ENCODE data around the gene CAPZA2. TPM values are rescaled to one million over a fixed set of nuclear protein-coding genes. Genes with fewer than 3 reads are reported as not detected.

The CAPZA2 gene
- total RNA-seq, 1 experiment from 2014 or later = 153 TPM

DNA sequence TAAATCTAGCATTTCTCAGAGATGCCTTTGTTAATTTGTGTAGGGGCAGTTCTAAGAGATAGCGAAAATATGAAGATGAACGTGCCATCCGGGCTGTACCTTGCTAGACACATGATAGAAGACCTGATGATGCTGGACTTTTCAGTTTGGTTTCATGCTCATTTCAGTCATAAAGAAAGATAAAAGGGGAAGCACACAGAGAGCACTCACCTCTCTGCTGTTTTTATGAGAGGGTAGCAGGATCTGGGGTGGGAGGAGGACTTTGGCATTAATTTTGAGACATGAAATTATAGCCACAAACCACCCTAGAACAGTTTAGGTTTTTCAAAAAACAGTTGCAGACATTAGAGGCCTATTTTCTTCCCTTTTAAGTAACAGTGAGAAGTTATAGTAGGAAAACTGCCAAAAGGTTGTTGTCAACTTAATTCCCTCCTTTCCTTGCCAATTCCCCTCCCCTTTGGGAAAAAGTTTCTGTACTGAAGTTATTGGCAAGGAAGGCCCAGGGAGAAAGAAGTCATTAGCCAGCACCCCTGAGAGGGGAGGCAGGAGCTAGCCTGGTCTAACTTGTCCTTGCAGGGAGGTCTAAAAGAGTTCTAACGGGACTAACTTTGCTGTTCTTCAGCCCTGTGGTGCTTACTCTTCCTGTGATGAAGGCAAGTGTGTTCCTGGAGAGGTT is 93.6 kb downstream of the CAPZA2 start:
- DNase-seq (ENCODE audit: low spot score) (no peak), ATAC-seq (no peak)
- H3K27me3 Mint-ChIP-seq (ENCODE audit: low read depth) = no peaks in the 10 kb centered on the region; the same call in 1 of the 2 replicates
- 0 out of 2 replicates have a peak, but pooled peaks cover 2% of the 10 kb centered on the region for H3K36me3 Mint-ChIP-seq
- no peaks in the 10 kb centered on the region for H3K9me3 Mint-ChIP-seq
- H3K4me3 Mint-ChIP-seq = peak overlapping the region; percentile 10; the same call in 1 of the 2 replicates
- TF ChIP-seq, protein P1, sequence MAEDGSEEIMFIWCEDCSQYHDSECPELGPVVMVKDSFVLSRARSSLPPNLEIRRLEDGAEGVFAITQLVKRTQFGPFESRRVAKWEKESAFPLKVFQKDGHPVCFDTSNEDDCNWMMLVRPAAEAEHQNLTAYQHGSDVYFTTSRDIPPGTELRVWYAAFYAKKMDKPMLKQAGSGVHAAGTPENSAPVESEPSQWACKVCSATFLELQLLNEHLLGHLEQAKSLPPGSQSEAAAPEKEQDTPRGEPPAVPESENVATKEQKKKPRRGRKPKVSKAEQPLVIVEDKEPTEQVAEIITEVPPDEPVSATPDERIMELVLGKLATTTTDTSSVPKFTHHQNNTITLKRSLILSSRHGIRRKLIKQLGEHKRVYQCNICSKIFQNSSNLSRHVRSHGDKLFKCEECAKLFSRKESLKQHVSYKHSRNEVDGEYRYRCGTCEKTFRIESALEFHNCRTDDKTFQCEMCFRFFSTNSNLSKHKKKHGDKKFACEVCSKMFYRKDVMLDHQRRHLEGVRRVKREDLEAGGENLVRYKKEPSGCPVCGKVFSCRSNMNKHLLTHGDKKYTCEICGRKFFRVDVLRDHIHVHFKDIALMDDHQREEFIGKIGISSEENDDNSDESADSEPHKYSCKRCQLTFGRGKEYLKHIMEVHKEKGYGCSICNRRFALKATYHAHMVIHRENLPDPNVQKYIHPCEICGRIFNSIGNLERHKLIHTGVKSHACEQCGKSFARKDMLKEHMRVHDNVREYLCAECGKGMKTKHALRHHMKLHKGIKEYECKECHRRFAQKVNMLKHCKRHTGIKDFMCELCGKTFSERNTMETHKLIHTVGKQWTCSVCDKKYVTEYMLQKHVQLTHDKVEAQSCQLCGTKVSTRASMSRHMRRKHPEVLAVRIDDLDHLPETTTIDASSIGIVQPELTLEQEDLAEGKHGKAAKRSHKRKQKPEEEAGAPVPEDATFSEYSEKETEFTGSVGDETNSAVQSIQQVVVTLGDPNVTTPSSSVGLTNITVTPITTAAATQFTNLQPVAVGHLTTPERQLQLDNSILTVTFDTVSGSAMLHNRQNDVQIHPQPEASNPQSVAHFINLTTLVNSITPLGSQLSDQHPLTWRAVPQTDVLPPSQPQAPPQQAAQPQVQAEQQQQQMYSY (CRISPR knock-in tag; IDR thresholded peaks at IDR 0.05) = no peak
- peak overlapping the region; percentile 57 for H3K27ac Mint-ChIP-seq
- peaks cover 59% of the 10 kb centered on the region for H3K4me1 Mint-ChIP-seq
- POLR2A ChIA-PET = interaction anchor here (0.6 kb wide), 1 partner anchor 366 kb away, joined by 6 read pairs; no protein-coding TSS in a partner anchor
- CTCF ChIA-PET = interaction anchor here (1.2 kb wide), 1 partner anchor 25 kb away, joined by 3 read pairs; no protein-coding TSS in a partner anchor

GRCh38 chr7:116956477-116956804 is 94.1 kb downstream of the CAPZA2 start:
- POLR2A ChIA-PET = interaction anchor here (0.6 kb wide), 1 partner anchor 366 kb away, joined by 6 read pairs; no protein-coding TSS in a partner anchor
- no peak for TF ChIP-seq ZNF121 (CRISPR knock-in tag; IDR thresholded peaks at IDR 0.05)
- no peak for TF ChIP-seq NFYB (CRISPR knock-in tag; conservative IDR thresholded peaks at IDR 0.05; ENCODE audit: low read depth)
- TF ChIP-seq ZNF396 (CRISPR knock-in tag; IDR thresholded peaks at IDR 0.05; ENCODE audit: borderline replicate concordance) = no peak
- TF ChIP-seq FOXJ3 (CRISPR knock-in tag; IDR thresholded peaks at IDR 0.05; ENCODE audit: borderline replicate concordance) = no peak
- no peak for TF ChIP-seq PRRX2 (CRISPR knock-in tag; IDR thresholded peaks at IDR 0.05)
- TF ChIP-seq FOXP1 (CRISPR knock-in tag; IDR thresholded peaks at IDR 0.05; ENCODE audit: borderline replicate concordance) = no peak
- TF ChIP-seq MLX (CRISPR knock-in tag; IDR thresholded peaks at IDR 0.05) = no peak
- TF ChIP-seq NFATC4 (CRISPR knock-in tag; IDR thresholded peaks at IDR 0.05) = no peak
- no peak for TF ChIP-seq HMGA2 (CRISPR knock-in tag; IDR thresholded peaks at IDR 0.05)
- no peak for TF ChIP-seq E2F1 (CRISPR knock-in tag; IDR thresholded peaks at IDR 0.05)
- no peak for TF ChIP-seq ZNF532 (CRISPR knock-in tag; IDR thresholded peaks at IDR 0.05; ENCODE audit: borderline replicate concordance)
- no peak for TF ChIP-seq ERG (CRISPR knock-in tag; IDR thresholded peaks at IDR 0.05)
- TF ChIP-seq HMGXB4 (CRISPR knock-in tag; IDR thresholded peaks at IDR 0.05) = no peak
- no peak for TF ChIP-seq SMAD4 (CRISPR knock-in tag; IDR thresholded peaks at IDR 0.05)
- TF ChIP-seq GRHL2 (CRISPR knock-in tag; IDR thresholded peaks at IDR 0.05; ENCODE audit: insufficient replicate concordance, severe bottlenecking) = no peak
- no peak for TF ChIP-seq FOXK1 (CRISPR knock-in tag; IDR thresholded peaks at IDR 0.05)
- Mint-ChIP-seq H3K27ac (peak overlapping the region; percentile 57), H3K27me3 (ENCODE audit: low read depth) (no peaks in the 10 kb centered on the region; the same call in 1 of the 2 replicates), H3K9me3 (no peaks in the 10 kb centered on the region), H3K36me3 (0 out of 2 replicates have a peak, but pooled peaks cover 2% of the 10 kb centered on the region), H3K4me1 (peaks cover 58% of the 10 kb centered on the region), H3K4me3 (no peak overlapping the region)
- CTCF ChIA-PET = interaction anchor here (1.2 kb wide), 1 partner anchor 26 kb away, joined by 3 read pairs; no protein-coding TSS in a partner anchor
- DNase-seq (ENCODE audit: low spot score) (no peak), ATAC-seq (no peak)

Measured in WTC11 (cell line).